Colonic mucosa (tissue), 4 donors: ENCODE measurements around the gene KHDRBS2. TPM values are rescaled to one million over a fixed set of nuclear protein-coding genes. Genes with fewer than 3 reads are reported as not detected.

Experiments
- DNase-seq: peaks from one replicate; pipeline ENCODE4 v3.0.0-alpha.2; 2020
- H3K27ac ChIP-seq: fragments of 200-600 bp; one replicate; pipeline ENCODE4 v1.8.0; 2021
- H3K27me3 ChIP-seq: fragments of 200-600 bp; one replicate; pipeline ENCODE4 v1.8.0; 2021
- H3K36me3 ChIP-seq: fragments of 200-600 bp; one replicate; pipeline ENCODE4 v1.8.0; 2021
- H3K4me1 ChIP-seq: fragments of 200-600 bp; one replicate; pipeline ENCODE4 v1.8.0; 2021; ENCODE audit warnings: mild to moderate bottlenecking
- H3K4me3 ChIP-seq: fragments of 200-600 bp; one replicate; pipeline ENCODE4 v1.8.0; 2021
- H3K9ac ChIP-seq, 2 donors: one replicate each; pipeline ENCODE4 v1.7.0; 2013; ENCODE audit warnings: control low read depth in 2 of 2, low read depth in 2 of 2, low read length in 2 of 2
- H3K9me3 ChIP-seq: fragments of 200-600 bp; one replicate; pipeline ENCODE4 v1.8.0; 2021
- CTCF ChIP-seq: fragments of 200-600 bp; IDR thresholded peaks from one replicate; pipeline ENCODE4 v1.8.0; 2022; ENCODE audit warnings: antibody characterized with exemption, mild to moderate bottlenecking
- intact Hi-C: fragments of 100-400 bp; cut with DNase I; formaldehyde crosslinking; loops from one replicate; pipeline ENCODE4 v1.14.1; 2022
- total RNA-seq, 2 donors: library from RNA; stranded (reverse); fragmentation: NEBNext Ultra II Directional in 1 of 2; extraction: Animal tissue kit (Norgen Biotek cat#: 25700) in 1 of 2; gene quantifications; one replicate each; pipeline ENCODE4 v1.2.1, GENCODE V29; 2021
- donor health status: healthy.
- donor health status: DM: no; HTN: no; CAD: no.
- donor health status: DM: no; HTN: no; CAD: no.

KHDRBS2 gene
- total RNA-seq, 2 donors from 2014 or later = 0.52 to 1.2 TPM

GRCh38 chr6:61909486-61909885, 376.5 kb downstream of the KHDRBS2 start:
- Histone ChIP-seq H3K4me3 (no peak overlapping the region), H3K27me3 (no peaks in the 10 kb centered on the region), H3K9ac (no peak overlapping the region), H3K27ac (no peak overlapping the region), H3K4me1 (no peaks in the 10 kb centered on the region), H3K9me3 (no peaks in the 10 kb centered on the region), H3K36me3 (no peaks in the 10 kb centered on the region)
- intact Hi-C loops = no loop called here
- no peak for DNase-seq
- TF ChIP-seq CTCF = no peak

- TF ChIP-seq CTCF = no peak
- Histone ChIP-seq H3K9me3 (no peaks in the 10 kb centered on the region), H3K36me3 (no peaks in the 10 kb centered on the region), H3K4me1 (no peaks in the 10 kb centered on the region), H3K27ac (no peak overlapping the region), H3K4me3 (no peak overlapping the region), H3K27me3 (no peaks in the 10 kb centered on the region), H3K9ac (no peak overlapping the region)
- intact Hi-C loops = no loop called here
- DNase-seq = no peak
Observed at GRCh38 chr6:61901748-61902147, 384.3 kb downstream of the KHDRBS2 start.

- Histone ChIP-seq H3K4me1 (no peaks in the 10 kb centered on the region), H3K4me3 (no peak overlapping the region), H3K27ac (no peak overlapping the region), H3K9ac (no peak overlapping the region), H3K27me3 (no peaks in the 10 kb centered on the region), H3K9me3 (no peaks in the 10 kb centered on the region), H3K36me3 (no peaks in the 10 kb centered on the region)
- TF ChIP-seq CTCF = no peak
- intact Hi-C loops = no loop called here
- DNase-seq = no peak
Observed at GRCh38 chr6:61894536-61894935, 391.5 kb downstream of the KHDRBS2 start.

- DNase-seq = no peak
- Histone ChIP-seq H3K27me3 (no peaks in the 10 kb centered on the region), H3K4me1 (no peaks in the 10 kb centered on the region), H3K27ac (no peak overlapping the region), H3K4me3 (no peak overlapping the region), H3K9ac (no peak overlapping the region), H3K36me3 (no peaks in the 10 kb centered on the region), H3K9me3 (no peaks in the 10 kb centered on the region)
- intact Hi-C loops = no loop called here
- no peak for TF ChIP-seq CTCF
Observed at GRCh38 chr6:61887423-61887822, 398.6 kb downstream of the KHDRBS2 start.

GRCh38 chr6:61886608-61887259, 399.3 kb downstream of the KHDRBS2 start:
- DNase-seq = no peak
- Histone ChIP-seq H3K36me3 (no peaks in the 10 kb centered on the region), H3K9ac (no peak overlapping the region), H3K4me3 (no peak overlapping the region), H3K9me3 (no peaks in the 10 kb centered on the region), H3K4me1 (no peaks in the 10 kb centered on the region), H3K27ac (no peak overlapping the region), H3K27me3 (no peaks in the 10 kb centered on the region)
- no peak for TF ChIP-seq CTCF
- intact Hi-C loops = no loop called here
